LNCAP (cell line): ENCODE results near the gene KLHDC10.

Source experiments
- CTCF ChIP-seq: fragments of 450-650 bp; IDR thresholded peaks from 2 replicates; pipeline ENCODE4 v1.5.1; 2017; ENCODE audit warnings: mild to moderate bottlenecking

The KLHDC10 gene

GRCh38 chr7:130150587-130150986 lies 80.3 kb downstream of the KLHDC10 start:
- TF ChIP-seq CTCF = no peak

DNA sequence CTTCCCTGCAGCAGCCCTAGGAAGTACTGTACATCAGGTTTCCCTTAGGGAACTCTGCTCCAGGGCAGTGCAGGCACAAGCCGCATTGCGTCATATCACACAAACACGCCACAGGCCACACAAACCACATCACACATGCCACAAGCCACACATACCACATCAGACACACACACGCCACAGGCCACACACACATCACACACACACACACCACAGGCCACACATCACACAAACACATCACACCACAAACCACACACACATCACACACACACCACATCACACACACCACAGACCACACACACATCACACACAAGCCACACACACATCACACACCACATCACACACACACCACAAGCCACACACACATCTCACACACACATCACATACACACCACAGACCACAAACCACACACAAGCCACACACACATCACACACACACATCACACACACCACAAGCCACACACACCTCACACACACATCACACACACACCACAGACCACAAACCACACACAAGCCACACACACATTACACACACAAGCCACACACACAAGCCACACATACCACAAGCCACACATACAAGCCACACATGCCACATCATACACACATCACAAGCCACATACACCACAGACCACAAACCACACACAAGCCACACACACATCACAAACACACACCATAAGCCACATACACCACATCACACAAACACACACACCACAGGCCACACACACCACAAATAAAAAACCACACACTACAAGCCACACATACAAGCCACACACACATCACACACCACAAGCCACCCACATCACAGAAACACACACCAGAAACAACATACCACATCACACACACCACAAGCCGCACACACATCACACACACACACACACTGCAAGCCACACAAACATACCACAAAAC lies 81.5 kb downstream of the KLHDC10 start:
- TF ChIP-seq CTCF = no peak

DNA sequence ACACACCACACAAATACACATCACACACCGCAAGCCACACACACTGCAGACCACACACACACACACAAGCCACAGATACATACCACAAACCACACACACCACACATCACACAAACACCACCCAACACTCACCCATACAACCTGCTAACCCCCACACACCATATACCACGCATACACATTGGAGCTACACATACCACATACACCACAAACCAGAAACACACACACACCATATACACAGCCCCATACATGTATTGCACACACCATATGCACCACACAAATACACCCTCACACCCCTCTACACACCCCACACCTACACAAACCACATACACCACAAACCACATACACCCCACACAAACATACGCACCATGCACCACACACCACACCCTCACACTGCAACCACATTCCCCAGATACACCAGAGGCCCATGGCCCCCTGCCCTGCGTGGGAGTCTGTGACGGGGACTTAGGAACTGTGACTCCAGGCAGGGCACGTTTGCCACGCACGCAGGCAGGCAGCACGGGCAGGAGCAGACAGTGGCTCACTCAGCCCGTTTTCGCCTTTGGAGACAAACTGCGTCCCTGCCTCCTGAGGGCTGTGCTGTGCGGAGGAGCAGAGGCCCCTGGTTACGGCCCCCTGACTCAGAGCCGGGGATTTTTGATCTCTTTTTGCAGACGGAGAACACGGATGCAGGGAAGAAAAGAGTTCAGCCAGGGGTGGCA lies 82.3 kb downstream of the KLHDC10 start:
- TF ChIP-seq CTCF = no peak

DNA sequence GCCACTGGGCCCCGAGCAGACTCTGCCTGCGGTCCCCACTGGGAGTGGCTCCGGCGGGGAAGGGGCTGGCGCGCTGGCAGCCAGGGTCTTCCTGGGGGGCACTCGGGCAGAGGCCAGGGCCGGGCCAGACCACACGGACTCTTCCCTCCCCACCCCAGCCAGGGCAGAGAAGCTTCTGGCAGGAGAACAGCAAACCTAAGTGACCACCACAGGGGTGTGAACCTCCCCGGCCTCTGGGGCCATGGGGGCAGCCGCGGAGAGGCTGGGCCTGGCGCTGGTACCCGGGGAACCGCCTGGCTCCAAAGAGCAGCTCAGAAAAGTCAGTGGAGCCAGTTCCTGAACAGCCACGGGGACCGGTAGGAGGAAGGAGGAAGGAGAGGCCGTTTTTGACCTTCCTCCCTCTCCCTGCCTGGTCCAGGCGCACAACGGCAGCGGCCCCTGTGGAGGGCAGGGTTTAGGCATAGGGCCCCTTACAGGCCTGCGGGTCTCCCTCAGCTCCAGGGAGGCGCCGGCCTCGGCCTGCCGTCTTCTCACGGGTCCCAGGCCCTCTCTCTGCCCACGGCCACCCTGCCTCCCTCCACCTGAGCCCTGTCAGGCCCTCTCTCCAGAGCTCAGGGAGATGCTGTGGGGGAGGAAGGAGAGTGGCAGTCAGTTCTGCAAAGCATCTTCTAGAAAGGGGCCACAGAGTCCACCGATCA lies 83.0 kb downstream of the KLHDC10 start:
- no peak for TF ChIP-seq CTCF

- no peak for TF ChIP-seq CTCF
These were observed 83.8 kb downstream of the KLHDC10 start for GRCh38 chr7:130154131-130154500.

DNA sequence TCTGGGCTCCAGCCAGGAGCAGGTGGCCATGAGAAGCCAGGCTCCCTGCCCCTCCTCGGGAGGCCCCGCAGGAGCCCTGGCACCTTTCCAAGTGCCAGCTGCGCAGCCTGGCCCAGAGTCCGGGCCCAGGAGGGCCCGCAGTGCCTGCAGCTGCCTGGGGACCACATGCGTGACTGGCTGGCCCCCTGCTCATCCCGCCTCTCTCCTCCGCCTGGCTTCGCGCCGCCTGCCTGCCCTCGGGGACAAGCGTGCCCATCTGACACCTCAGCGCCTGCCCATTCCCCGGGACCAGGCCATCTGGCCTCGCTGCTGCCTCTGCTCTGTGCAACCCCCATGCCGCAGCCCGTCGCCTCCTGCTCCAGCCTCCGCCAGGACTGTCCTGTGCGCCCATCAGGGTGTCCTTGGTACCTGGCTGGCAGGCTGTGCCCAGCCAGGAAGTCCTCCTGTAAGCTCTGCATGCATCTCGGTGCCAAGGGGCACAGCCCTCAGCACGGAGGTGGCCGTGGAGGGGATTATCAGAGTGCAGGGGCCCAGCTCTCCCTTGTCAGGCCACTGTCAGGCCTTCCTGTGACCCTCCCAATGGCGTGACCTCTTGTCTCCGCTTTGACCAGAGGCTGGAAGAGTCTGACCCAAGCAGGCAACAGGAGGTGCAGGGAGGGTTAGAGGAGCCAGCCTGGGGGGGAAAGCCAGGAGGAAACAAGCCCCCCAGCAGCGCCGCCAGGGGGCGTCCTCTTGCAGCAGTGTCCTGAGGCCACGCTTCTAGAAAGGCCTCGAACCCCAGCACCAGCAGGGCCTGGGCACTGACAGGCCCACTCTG lies 84.4 kb downstream of the KLHDC10 start:
- TF ChIP-seq CTCF = peak; percentile 48

- no peak for TF ChIP-seq CTCF
These were observed 85.8 kb downstream of the KLHDC10 start for GRCh38 chr7:130156140-130156539.
